PC-9 (cell line): ENCODE results near the gene BBC3. TPM values are rescaled to one million over a fixed set of nuclear protein-coding genes. Genes with fewer than 3 reads are reported as not detected.

ENCODE experiments used
- BruUV-seq: library from RNA; stranded (reverse); fragments of 400-500 nt; replicated peaks from 2 replicates; lab custom pipeline; 2021; lab: Mats Ljungman, UMichigan
- CTCF ChIA-PET: fragments of 300-600 bp; sonication (Branson Sonifier 250); formaldehyde crosslinking; loops from one replicate; lab custom pipeline; 2022; ENCODE audit warnings: antibody characterized with exemption; lab: Charles Lee
- POLR2A ChIA-PET: fragments of 300-600 bp; sonication (Branson Sonifier 250); formaldehyde crosslinking; loops from one replicate; lab custom pipeline; 2022; ENCODE audit warnings: antibody characterized with exemption; ENCODE audit not compliant: unreplicated experiment; lab: Charles Lee
- DNase-seq, 2 experiments: peaks; one replicate each; pipeline versions ENCODE4 v3.0.0 to v3.0.0-alpha.2; 2015 to 2022; ENCODE audit warnings: mixed read lengths in 1 of 2
- H2AFZ ChIP-seq: fragments of 200-600 bp; sonication (generic); 2 replicates; pipeline ENCODE4 v1.8.1; 2017; ENCODE audit warnings: antibody characterized with exemption
- H3F3A ChIP-seq: fragments of 200-600 bp; sonication (generic); 2 replicates; pipeline ENCODE4 v1.8.1; 2017; ENCODE audit warnings: antibody characterized with exemption, mild to moderate bottlenecking, low read depth; ENCODE audit not compliant: insufficient read depth
- H3K27ac ChIP-seq: fragments of 200-600 bp; sonication (generic); 2 replicates; pipeline ENCODE4 v1.6.1; 2016; ENCODE audit warnings: mixed run types
- H3K27me3 ChIP-seq: fragments of 200-600 bp; sonication (generic); 2 replicates; pipeline ENCODE4 v1.6.1; 2016; ENCODE audit warnings: low read depth, mixed run types; ENCODE audit not compliant: insufficient read depth
- H3K36me3 ChIP-seq: fragments of 200-600 bp; sonication (generic); 2 replicates; pipeline ENCODE4 v1.6.1; 2016; ENCODE audit warnings: low read depth, mixed run types
- H3K4me1 ChIP-seq: fragments of 200-600 bp; sonication (generic); replicated peaks from 2 replicates; pipeline ENCODE4 v1.6.1; 2016; ENCODE audit warnings: mixed run types; ENCODE audit not compliant: insufficient read depth
- H3K4me2 ChIP-seq: fragments of 200-600 bp; sonication (generic); 2 replicates; pipeline ENCODE4 v1.6.1; 2017; ENCODE audit warnings: mixed run types
- H3K4me3 ChIP-seq: fragments of 200-600 bp; sonication (generic); 2 replicates; pipeline ENCODE4 v1.6.1; 2016; ENCODE audit warnings: mixed run types
- H3K79me2 ChIP-seq: fragments of 200-600 bp; sonication (generic); 2 replicates; pipeline ENCODE4 v1.6.1; 2017; ENCODE audit warnings: low read depth, mixed run types
- H3K9me2 ChIP-seq: fragments of 200-600 bp; sonication (generic); 2 replicates; pipeline ENCODE4 v1.8.1; 2017; ENCODE audit warnings: mild to moderate bottlenecking; ENCODE audit not compliant: insufficient read depth
- H3K9me3 ChIP-seq: fragments of 200-600 bp; sonication (generic); 2 replicates; pipeline ENCODE4 v1.8.1; 2016; ENCODE audit warnings: low read depth; ENCODE audit not compliant: insufficient read depth
- H4K20me1 ChIP-seq: fragments of 200-600 bp; sonication (generic); 2 replicates; pipeline ENCODE4 v1.8.1; 2017; ENCODE audit not compliant: insufficient read depth
- EZH2 ChIP-seq: fragments of 200-600 bp; sonication (generic); IDR thresholded peaks from 2 replicates; pipeline ENCODE4 v1.8.0; 2017; ENCODE audit warnings: antibody characterized with exemption, low read depth
- intact Hi-C: fragments of 100-400 bp; cut with micrococcal nuclease; formaldehyde crosslinking; loops from one replicate; pipeline ENCODE4 v1.10.0; 2022; ENCODE audit not compliant: unreplicated experiment
- total RNA-seq: library from RNA; stranded (reverse); gene quantifications from 2 replicates; pipeline ENCODE4 v1.2.3, GENCODE V29; 2021
- TF ChIP-seq, protein P1 (sequence below): fragments of 200-600 bp; sonication (generic); conservative IDR thresholded peaks from 2 replicates; pipeline ENCODE4 v1.6.1; 2017; ENCODE audit warnings: mixed run types, antibody characterized with exemption, mild to moderate bottlenecking, moderate library complexity

Gene BBC3
- total RNA-seq, 1 experiment from 2014 or later: 18.8 TPM

GRCh38 chr19:47270408-47270807, 39.4 kb upstream of the BBC3 start:
- H3K36me3 ChIP-seq: peaks cover 6% of the 10 kb centered on the region; the same call in 1 of the 2 replicates
- H3K27ac ChIP-seq: no peak overlapping the region
- TF ChIP-seq, protein P1, sequence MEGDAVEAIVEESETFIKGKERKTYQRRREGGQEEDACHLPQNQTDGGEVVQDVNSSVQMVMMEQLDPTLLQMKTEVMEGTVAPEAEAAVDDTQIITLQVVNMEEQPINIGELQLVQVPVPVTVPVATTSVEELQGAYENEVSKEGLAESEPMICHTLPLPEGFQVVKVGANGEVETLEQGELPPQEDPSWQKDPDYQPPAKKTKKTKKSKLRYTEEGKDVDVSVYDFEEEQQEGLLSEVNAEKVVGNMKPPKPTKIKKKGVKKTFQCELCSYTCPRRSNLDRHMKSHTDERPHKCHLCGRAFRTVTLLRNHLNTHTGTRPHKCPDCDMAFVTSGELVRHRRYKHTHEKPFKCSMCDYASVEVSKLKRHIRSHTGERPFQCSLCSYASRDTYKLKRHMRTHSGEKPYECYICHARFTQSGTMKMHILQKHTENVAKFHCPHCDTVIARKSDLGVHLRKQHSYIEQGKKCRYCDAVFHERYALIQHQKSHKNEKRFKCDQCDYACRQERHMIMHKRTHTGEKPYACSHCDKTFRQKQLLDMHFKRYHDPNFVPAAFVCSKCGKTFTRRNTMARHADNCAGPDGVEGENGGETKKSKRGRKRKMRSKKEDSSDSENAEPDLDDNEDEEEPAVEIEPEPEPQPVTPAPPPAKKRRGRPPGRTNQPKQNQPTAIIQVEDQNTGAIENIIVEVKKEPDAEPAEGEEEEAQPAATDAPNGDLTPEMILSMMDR: no peak
- TF ChIP-seq EZH2: no peak
- ChIA-PET POLR2A (no interaction called here), CTCF (no interaction called here)
- no peaks in the 10 kb centered on the region for H3K79me2 ChIP-seq
- no peaks in the 10 kb centered on the region for H3K9me3 ChIP-seq
- no peaks in the 10 kb centered on the region for H3K9me2 ChIP-seq
- no TSS peak for BruUV-seq
- no peak for DNase-seq
- H3K4me3 ChIP-seq: no peak overlapping the region
- peaks cover 15% of the 10 kb centered on the region for H3F3A ChIP-seq
- intact Hi-C loops: loop anchor here (10.0 kb wide), 1 partner anchor 334 kb away; the partner anchor contains the start of gene BICRA
- H2AFZ ChIP-seq: no peak overlapping the region
- no peaks in the 10 kb centered on the region for H4K20me1 ChIP-seq
- H3K4me2 ChIP-seq: no peak overlapping the region
- 0 out of 2 replicates have a peak, but pooled peaks cover 4% of the 10 kb centered on the region for H3K4me1 ChIP-seq
- no peaks in the 10 kb centered on the region for H3K27me3 ChIP-seq

DNA sequence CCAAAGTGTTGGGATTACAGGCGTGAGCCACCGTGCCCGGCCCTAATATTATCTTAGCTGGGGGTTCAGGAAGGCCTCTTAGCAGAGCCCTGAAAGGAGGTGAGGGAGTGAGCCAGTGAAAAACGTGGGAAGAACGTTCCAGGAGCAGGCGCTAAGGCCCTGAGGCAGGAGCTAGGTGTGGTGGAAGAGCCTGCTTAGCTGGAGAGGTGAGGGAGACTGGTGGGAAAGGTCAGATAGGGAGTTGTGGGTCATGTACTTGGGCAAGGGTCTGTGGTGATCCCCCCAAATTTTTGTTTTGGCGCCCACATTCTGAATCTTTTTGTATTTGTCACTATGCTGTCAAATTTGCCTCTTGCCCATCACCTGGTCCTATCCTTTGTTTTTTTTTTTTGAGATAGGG, 38.6 kb upstream of the BBC3 start:
- no TSS peak for BruUV-seq
- CTCF ChIA-PET: no interaction called here

DNA sequence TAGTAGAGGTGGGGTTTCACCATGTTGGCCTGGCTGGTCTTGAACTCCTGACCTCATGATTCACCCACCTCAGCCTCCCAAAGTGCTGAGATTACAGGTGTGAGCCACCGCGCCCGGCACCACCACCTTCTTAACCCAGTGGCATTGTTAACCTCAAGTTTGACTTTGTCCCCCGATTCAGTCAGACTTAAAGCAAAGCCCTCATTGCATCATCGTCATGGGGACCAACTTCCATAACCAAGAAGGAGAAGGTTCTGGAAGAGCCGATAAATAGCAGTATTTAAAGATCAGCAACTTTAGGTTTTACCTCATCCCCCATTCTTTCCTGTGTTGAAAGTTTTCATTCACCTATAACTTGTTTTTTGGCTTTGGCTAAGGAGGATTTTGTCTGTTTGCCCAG, 37.0 kb upstream of the BBC3 start:
- peaks cover 11% of the 10 kb centered on the region; the same call in 1 of the 2 replicates for H3K36me3 ChIP-seq
- no peak overlapping the region for H3K4me2 ChIP-seq
- H3K27ac ChIP-seq: no peak overlapping the region
- H2AFZ ChIP-seq: no peak overlapping the region
- TF ChIP-seq, protein P1: no peak
- TF ChIP-seq EZH2: no peak
- no TSS peak for BruUV-seq
- ChIA-PET CTCF (no interaction called here), POLR2A (no interaction called here)
- no peak overlapping the region for H3K4me3 ChIP-seq
- H3K27me3 ChIP-seq: no peaks in the 10 kb centered on the region
- no peaks in the 10 kb centered on the region for H3K9me3 ChIP-seq
- no peaks in the 10 kb centered on the region for H4K20me1 ChIP-seq
- 0 out of 2 replicates have a peak, but pooled peaks cover 4% of the 10 kb centered on the region for H3K4me1 ChIP-seq
- H3K79me2 ChIP-seq: no peaks in the 10 kb centered on the region
- H3K9me2 ChIP-seq: no peaks in the 10 kb centered on the region
- H3F3A ChIP-seq: peaks cover 6% of the 10 kb centered on the region; the same call in 1 of the 2 replicates
- DNase-seq: peak in 1 of 2 experiments; percentile 27
- intact Hi-C loops: no loop called here

More for the DNA sequence above, 38.6 kb upstream of the BBC3 start:
- H3K27ac ChIP-seq: no peak overlapping the region
- no peaks in the 10 kb centered on the region for H3K79me2 ChIP-seq
- H3K4me1 ChIP-seq: 0 out of 2 replicates have a peak, but pooled peaks cover 4% of the 10 kb centered on the region
- no peaks in the 10 kb centered on the region for H4K20me1 ChIP-seq
- no peak for DNase-seq
- H3K9me2 ChIP-seq: no peaks in the 10 kb centered on the region
- peaks cover 14% of the 10 kb centered on the region for H3F3A ChIP-seq
- H3K4me2 ChIP-seq: no peak overlapping the region
- no peaks in the 10 kb centered on the region for H3K27me3 ChIP-seq
- TF ChIP-seq, protein P1: no peak
- TF ChIP-seq EZH2: no peak
- intact Hi-C loops: no loop called here
- no peak overlapping the region for H2AFZ ChIP-seq
- H3K9me3 ChIP-seq: no peaks in the 10 kb centered on the region
- peaks cover 11% of the 10 kb centered on the region; the same call in 1 of the 2 replicates for H3K36me3 ChIP-seq
- POLR2A ChIA-PET: interaction anchor here (0.7 kb wide), 1 partner anchor 158 kb away, joined by 7 read pairs; no protein-coding TSS in a partner anchor
- no peak overlapping the region for H3K4me3 ChIP-seq
